ENCODE results near the gene HTT.

GRCh38 chr4:3031357-3032082 is 43.0 kb upstream of the HTT start:
- TF ChIP-seq CTCF (IDR thresholded peaks at IDR 0.05; ENCODE audit: low read length) (no peak), EZH2 (optimal IDR thresholded peaks at IDR 0.05; ENCODE audit: low read depth, low read length) (no peak)
